ENCODE results near the gene ZXDC. TPM values are rescaled to one million over a fixed set of nuclear protein-coding genes. Genes with fewer than 3 reads are reported as not detected.

ZXDC gene, protein sequence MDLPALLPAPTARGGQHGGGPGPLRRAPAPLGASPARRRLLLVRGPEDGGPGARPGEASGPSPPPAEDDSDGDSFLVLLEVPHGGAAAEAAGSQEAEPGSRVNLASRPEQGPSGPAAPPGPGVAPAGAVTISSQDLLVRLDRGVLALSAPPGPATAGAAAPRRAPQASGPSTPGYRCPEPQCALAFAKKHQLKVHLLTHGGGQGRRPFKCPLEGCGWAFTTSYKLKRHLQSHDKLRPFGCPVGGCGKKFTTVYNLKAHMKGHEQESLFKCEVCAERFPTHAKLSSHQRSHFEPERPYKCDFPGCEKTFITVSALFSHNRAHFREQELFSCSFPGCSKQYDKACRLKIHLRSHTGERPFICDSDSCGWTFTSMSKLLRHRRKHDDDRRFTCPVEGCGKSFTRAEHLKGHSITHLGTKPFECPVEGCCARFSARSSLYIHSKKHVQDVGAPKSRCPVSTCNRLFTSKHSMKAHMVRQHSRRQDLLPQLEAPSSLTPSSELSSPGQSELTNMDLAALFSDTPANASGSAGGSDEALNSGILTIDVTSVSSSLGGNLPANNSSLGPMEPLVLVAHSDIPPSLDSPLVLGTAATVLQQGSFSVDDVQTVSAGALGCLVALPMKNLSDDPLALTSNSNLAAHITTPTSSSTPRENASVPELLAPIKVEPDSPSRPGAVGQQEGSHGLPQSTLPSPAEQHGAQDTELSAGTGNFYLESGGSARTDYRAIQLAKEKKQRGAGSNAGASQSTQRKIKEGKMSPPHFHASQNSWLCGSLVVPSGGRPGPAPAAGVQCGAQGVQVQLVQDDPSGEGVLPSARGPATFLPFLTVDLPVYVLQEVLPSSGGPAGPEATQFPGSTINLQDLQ
- 10 to 100 TPM; 26.5 to 27.0 TPM for total RNA-seq

DNA sequence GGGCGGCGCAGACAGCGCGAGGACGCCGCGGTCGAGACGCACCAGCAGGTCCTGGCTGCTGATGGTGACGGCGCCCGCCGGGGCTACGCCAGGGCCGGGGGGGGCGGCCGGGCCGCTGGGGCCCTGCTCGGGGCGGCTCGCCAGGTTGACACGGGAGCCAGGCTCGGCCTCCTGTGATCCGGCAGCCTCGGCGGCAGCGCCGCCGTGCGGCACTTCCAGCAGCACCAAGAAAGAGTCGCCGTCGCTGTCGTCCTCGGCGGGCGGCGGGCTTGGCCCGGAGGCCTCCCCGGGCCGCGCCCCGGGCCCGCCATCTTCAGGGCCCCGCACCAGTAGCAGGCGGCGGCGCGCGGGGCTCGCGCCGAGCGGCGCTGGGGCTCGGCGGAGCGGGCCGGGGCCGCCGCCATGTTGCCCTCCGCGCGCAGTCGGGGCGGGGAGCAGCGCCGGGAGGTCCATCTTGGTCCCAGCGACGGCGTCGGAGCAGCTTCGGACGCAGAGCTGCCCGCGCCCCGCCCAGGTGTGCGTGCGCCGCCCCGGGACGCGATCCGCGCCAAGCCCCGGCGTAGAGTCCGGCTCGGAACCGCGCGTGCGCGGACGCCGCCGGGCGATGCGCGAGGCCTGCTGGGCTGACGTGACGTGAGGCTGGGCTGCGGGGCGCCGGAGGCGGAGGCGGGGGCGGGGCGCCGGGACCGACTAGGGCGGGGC lies at the start of gene ZXDC:
TSS of gene ZXDC (minus strand) at position 479 of the 702 bp plus-strand sequence. CDS start at position 453, 26 bp downstream.
- Mint-ChIP-seq H3K4me3 (peak within 1 kb of the TSS; percentile 84), H3K27ac (peak within 1 kb of the TSS; percentile 87), H3K36me3 (ENCODE audit: low read depth) (peaks cover 43% of the 10 kb centered on the region), H3K27me3 (no peaks in the 10 kb centered on the region), H3K4me1 (peaks cover 29% of the 10 kb centered on the region), H3K9me3 (no peaks in the 10 kb centered on the region)
- peak; percentile 88 for ATAC-seq (replicated peaks)

DNA sequence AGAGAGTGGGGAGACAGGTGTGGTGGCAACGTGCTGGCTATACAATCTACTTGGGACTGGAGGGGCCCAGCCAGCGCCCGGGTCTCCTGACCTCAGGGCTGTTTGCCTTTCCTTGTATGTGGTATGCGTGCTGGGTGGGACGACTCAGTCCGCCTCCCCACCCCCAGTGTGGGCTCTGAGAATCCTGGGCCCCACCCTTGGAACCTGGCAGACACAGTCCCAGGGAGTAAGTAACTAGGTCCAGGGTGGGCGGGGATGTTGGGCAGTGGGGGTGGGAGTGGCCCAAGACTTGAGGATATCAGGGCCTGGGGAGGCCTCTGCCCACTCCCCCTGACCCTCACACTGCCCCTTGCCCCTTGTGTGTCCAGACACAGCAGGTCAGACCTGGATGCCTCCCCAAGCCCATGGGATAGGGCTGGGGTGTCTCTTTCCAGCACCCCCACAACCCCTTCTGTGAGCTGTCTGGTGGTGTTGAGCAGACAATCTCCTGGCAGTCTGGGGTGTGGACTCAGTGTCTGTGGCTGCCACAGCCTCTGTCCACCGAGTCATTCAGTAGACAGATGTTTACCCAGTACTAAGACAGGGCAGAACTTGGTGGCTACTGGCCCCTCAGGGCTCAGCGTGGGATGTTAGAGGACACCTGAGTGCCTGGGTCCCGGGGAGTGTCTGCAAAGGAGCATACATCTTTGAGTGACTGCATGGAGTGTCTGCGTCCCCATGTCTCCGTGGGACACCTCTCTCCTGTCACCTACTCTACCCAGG lies 49.6 kb upstream of the ZXDC start:
- no peak for ATAC-seq (replicated peaks)
- H3K36me3 Mint-ChIP-seq (ENCODE audit: low read depth), result no peaks in the 10 kb centered on the region
- H3K27me3 Mint-ChIP-seq, result peaks cover 15% of the 10 kb centered on the region
- no peaks in the 10 kb centered on the region for H3K9me3 Mint-ChIP-seq
- no peaks in the 10 kb centered on the region for H3K4me1 Mint-ChIP-seq
- no peak overlapping the region for H3K27ac Mint-ChIP-seq
- H3K4me3 Mint-ChIP-seq, result no peak overlapping the region

GRCh38 chr3:126524429-126524988 lies 48.8 kb upstream of the ZXDC start:
- H3K9me3 Mint-ChIP-seq, result no peaks in the 10 kb centered on the region
- H3K27me3 Mint-ChIP-seq, result peaks cover 15% of the 10 kb centered on the region
- H3K36me3 Mint-ChIP-seq (ENCODE audit: low read depth), result no peaks in the 10 kb centered on the region
- no peaks in the 10 kb centered on the region for H3K4me1 Mint-ChIP-seq
- no peak overlapping the region for H3K4me3 Mint-ChIP-seq
- no peak for ATAC-seq (replicated peaks)
- no peak overlapping the region for H3K27ac Mint-ChIP-seq

DNA sequence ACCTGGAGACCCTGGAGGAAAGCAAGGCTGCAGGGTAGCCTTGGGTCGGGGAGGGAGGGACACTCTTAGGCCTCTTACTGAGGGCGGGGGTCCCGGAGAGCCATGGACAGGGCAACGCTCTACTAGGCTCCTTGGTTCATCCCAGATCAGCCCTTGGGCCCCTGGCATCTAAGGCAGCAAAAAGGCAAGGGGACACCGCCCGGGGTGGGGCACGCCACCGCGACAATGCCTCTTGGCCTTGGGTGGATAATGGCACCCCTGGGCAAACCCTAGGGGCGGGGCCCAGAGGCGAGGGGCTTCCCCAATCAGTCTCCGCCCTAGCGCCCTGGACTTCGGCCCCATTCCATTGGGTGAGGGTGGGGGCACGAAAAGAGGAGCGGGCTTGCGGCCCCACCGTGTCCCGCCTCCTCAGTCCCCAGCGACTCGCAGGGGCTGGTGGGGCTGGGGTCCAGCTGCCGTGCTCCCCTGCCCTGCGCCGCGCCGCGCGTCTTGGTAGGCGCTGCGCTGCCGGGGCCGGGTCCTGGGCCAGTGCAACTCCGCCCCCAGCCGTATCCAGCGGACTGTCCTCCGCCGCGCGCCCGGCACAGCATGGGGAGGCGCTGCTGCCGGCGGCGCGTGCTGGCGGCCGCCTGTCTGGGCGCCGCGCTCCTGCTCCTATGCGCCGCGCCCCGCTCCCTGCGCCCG lies 48.2 kb upstream of the ZXDC start, which contains the start of gene CHST13:
TSS of gene CHST13 (plus strand) at position 411 of the 684 bp plus-strand sequence. CDS start at position 589, 178 bp downstream.
- ATAC-seq (replicated peaks), result peak; percentile 19
- Mint-ChIP-seq H3K9me3 (no peaks in the 10 kb centered on the region), H3K4me3 (no peak within 1 kb of the TSS), H3K27ac (no peak within 1 kb of the TSS), H3K36me3 (ENCODE audit: low read depth) (no peaks in the 10 kb centered on the region), H3K4me1 (no peaks in the 10 kb centered on the region), H3K27me3 (peaks cover 15% of the 10 kb centered on the region)

GRCh38 chr3:126522363-126522788 lies 46.7 kb upstream of the ZXDC start:
- Mint-ChIP-seq H3K36me3 (ENCODE audit: low read depth) (no peaks in the 10 kb centered on the region), H3K4me3 (no peak overlapping the region), H3K9me3 (no peaks in the 10 kb centered on the region), H3K27ac (no peak overlapping the region), H3K27me3 (peaks cover 15% of the 10 kb centered on the region), H3K4me1 (no peaks in the 10 kb centered on the region)
- no peak for ATAC-seq (replicated peaks)

DNA sequence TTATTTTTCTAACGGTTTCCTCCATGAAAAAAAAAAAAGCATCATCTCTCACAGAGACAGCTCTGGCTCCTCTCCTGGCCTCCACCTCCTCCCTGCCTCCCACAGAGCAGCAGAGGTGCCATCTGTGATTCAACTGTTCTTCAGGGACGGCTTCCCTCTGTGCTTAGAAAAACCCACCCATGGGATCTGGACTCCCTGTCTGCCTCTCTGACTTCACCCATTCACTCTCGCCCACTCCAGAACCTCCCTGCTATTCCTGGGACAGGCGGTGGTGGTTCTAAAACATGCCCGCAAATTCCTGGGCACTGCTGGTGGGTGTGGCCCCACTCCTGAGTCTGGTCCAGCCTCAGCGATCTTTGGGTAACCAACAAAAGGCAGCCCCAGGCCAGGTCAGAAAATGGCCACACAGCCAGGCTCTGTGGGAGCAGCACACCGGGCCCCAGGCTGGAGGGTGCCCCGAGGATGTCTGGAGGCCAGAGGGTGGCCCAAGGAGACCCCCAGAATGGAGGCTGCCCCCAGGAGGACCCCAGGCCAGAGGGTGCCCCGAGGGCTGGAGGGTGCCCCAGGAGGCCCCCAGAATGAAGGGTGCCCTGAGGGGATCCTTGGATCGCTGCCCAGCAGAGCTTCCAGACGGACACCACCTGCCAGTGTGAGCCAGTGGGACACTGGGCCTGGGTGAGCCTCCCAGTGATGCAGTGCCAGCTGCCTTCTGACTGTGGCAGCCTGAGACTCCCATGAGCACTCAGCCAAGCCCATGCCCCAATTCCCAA lies 45.6 kb upstream of the ZXDC start:
- Mint-ChIP-seq H3K9me3 (no peaks in the 10 kb centered on the region), H3K4me1 (no peaks in the 10 kb centered on the region), H3K4me3 (no peak overlapping the region), H3K27ac (no peak overlapping the region), H3K36me3 (ENCODE audit: low read depth) (no peaks in the 10 kb centered on the region), H3K27me3 (peaks cover 15% of the 10 kb centered on the region)
- ATAC-seq (replicated peaks), result no peak

- Mint-ChIP-seq H3K4me1 (no peaks in the 10 kb centered on the region), H3K9me3 (no peaks in the 10 kb centered on the region), H3K27me3 (peaks cover 15% of the 10 kb centered on the region), H3K36me3 (ENCODE audit: low read depth) (no peaks in the 10 kb centered on the region), H3K27ac (no peak overlapping the region), H3K4me3 (no peak overlapping the region)
- no peak for ATAC-seq (replicated peaks)
Measured at GRCh38 chr3:126519506-126520455, 44.1 kb upstream of the ZXDC start.

DNA sequence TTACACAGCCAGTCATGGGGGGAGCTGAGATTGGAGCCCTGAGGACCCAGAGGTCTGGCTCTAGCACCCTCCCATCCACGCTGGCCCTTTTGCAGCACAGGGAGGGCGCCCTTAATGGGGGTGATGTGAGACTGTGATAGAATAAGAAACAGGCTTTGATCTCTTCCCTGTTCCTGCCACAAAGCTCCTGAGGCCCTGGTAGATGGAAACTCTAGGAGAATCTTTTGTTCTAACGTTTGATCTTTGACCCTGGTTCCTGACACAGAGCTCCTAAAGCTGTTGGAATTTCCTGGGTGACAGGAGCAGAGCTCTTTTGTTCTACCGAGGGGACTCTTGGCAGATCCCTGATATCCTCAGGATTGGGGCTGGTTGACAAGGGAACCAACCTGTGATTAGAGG lies 43.1 kb upstream of the ZXDC start:
- H3K4me3 Mint-ChIP-seq, result no peak overlapping the region
- no peaks in the 10 kb centered on the region for H3K9me3 Mint-ChIP-seq
- peaks cover 15% of the 10 kb centered on the region for H3K27me3 Mint-ChIP-seq
- no peak overlapping the region for H3K27ac Mint-ChIP-seq
- ATAC-seq (replicated peaks), result no peak
- no peaks in the 10 kb centered on the region for H3K36me3 Mint-ChIP-seq (ENCODE audit: low read depth)
- H3K4me1 Mint-ChIP-seq, result no peaks in the 10 kb centered on the region

GRCh38 chr3:126517986-126518778 lies 42.5 kb upstream of the ZXDC start:
- H3K36me3 Mint-ChIP-seq (ENCODE audit: low read depth), result no peaks in the 10 kb centered on the region
- H3K27me3 Mint-ChIP-seq, result peaks cover 11% of the 10 kb centered on the region
- H3K9me3 Mint-ChIP-seq, result no peaks in the 10 kb centered on the region
- H3K4me3 Mint-ChIP-seq, result no peak overlapping the region
- H3K4me1 Mint-ChIP-seq, result no peaks in the 10 kb centered on the region
- no peak for ATAC-seq (replicated peaks)
- no peak overlapping the region for H3K27ac Mint-ChIP-seq

DNA sequence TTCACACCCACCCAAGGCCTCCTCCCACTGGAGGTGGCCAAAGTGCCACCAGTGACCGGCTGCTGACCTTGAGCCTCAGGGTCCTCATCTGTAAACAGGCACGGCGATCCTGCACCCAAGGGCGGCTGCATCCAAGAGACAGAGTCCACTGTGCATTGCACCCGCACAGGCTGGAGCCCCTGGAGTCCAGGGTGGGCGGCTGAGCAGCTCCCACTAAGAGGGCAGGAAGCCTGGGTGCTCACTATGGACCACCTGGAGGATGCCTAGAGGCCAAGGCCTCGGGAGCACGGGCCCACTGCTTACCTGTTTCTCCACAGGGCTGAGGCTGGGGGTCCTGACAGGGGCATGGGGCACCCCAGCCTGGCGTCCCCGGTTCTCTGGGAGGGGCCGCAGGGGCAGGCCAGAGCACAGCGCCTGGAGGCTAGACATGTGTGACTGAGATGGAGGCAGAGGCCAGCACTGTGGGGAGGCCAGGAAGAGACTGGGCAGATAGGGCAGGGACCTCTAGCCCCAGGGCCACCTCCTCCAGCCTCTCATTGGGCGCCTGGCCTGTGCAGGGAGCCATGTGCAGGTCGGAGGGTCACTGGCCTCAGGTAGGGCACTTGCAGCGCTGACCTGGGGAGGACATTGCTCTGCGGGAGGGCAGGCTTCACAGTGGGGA lies 41.7 kb upstream of the ZXDC start, which contains the start of gene UROC1:
TSS of gene UROC1 (minus strand) at position 483 of the 661 bp plus-strand sequence. CDS start at position 429, 54 bp downstream.
- H3K36me3 Mint-ChIP-seq (ENCODE audit: low read depth), result no peaks in the 10 kb centered on the region
- H3K27ac Mint-ChIP-seq, result no peak within 1 kb of the TSS
- H3K4me3 Mint-ChIP-seq, result no peak within 1 kb of the TSS
- H3K27me3 Mint-ChIP-seq, result peaks cover 3% of the 10 kb centered on the region
- ATAC-seq (replicated peaks), result no peak
- H3K4me1 Mint-ChIP-seq, result no peaks in the 10 kb centered on the region
- H3K9me3 Mint-ChIP-seq, result no peaks in the 10 kb centered on the region

- no peak overlapping the region for H3K4me3 Mint-ChIP-seq
- H3K9me3 Mint-ChIP-seq, result no peaks in the 10 kb centered on the region
- no peak for ATAC-seq (replicated peaks)
- no peaks in the 10 kb centered on the region for H3K27me3 Mint-ChIP-seq
- no peak overlapping the region for H3K27ac Mint-ChIP-seq
- no peaks in the 10 kb centered on the region for H3K36me3 Mint-ChIP-seq (ENCODE audit: low read depth)
- H3K4me1 Mint-ChIP-seq, result no peaks in the 10 kb centered on the region
Measured at GRCh38 chr3:126516936-126517290, 41.2 kb upstream of the ZXDC start.
